ENCODE measurements around the gene BCL2L12.

DNA sequence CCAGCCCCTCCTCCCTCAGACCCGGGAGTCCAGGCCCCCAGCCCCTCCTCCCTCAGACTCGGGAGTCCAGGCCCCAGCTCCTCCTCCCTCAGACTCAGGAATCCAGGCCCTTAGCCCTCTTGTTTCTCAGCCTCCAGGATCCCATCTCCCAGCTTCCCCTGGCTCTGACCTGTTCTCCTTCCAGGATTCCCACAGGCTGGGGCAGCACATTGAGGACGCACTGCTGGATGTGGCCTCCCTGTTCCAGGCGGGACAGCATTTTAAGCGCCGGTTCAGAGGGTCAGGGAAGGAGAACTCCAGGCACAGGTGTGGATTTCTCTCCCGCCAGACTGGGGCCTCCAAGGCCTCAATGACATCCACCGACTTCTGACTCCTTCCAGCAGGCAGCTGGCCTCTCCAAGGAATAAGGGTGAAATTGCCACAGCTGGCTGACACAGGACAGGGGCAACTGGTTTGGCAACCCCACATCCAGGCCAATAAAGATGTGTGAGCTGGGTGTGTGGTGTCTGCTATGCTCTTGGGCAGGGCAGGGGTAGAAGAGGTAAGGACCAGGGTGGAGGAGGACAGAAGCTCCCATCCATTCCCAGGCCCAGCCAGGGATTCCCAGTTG is 47.6 kb downstream of the BCL2L12 start:
- TF ChIP-seq, protein P1, sequence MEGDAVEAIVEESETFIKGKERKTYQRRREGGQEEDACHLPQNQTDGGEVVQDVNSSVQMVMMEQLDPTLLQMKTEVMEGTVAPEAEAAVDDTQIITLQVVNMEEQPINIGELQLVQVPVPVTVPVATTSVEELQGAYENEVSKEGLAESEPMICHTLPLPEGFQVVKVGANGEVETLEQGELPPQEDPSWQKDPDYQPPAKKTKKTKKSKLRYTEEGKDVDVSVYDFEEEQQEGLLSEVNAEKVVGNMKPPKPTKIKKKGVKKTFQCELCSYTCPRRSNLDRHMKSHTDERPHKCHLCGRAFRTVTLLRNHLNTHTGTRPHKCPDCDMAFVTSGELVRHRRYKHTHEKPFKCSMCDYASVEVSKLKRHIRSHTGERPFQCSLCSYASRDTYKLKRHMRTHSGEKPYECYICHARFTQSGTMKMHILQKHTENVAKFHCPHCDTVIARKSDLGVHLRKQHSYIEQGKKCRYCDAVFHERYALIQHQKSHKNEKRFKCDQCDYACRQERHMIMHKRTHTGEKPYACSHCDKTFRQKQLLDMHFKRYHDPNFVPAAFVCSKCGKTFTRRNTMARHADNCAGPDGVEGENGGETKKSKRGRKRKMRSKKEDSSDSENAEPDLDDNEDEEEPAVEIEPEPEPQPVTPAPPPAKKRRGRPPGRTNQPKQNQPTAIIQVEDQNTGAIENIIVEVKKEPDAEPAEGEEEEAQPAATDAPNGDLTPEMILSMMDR (IDR thresholded peaks at IDR 0.05), result no peak
- no peak for TF ChIP-seq EZH2 (IDR thresholded peaks at IDR 0.05; ENCODE audit: borderline replicate concordance, insufficient read depth, low read depth, low read length, poor library complexity, severe bottlenecking)

Data from B cell (primary cell).